Keratinocyte (primary cell): Measurements from ENCODE around the gene SPOCK1. TPM values are rescaled to one million over a fixed set of nuclear protein-coding genes. Genes with fewer than 3 reads are reported as not detected.

Experiments
- DNase-seq: peaks from one replicate; pipeline ENCODE4 v3.0.0-alpha.2; 2011; ENCODE audit warnings: low read depth, missing footprints, low spot score
- FAIRE-seq: peaks from 2 replicates; lab custom pipeline; 2011; peaks lifted over from hg19 to GRCh38; lab: Jason Lieb, UNC
- H2AFZ ChIP-seq: 2 replicates; pipeline ENCODE4 v1.6.0; 2012; ENCODE audit warnings: low read length, control low read depth, inconsistent platforms; ENCODE audit not compliant: control insufficient read depth
- H3K27ac ChIP-seq: 2 replicates; pipeline ENCODE4 v1.5.1; 2011; ENCODE audit warnings: low read length; ENCODE audit not compliant: control insufficient read depth, insufficient read depth
- H3K27me3 ChIP-seq: 3 replicates; pipeline ENCODE4 v1.6.0; 2011; ENCODE audit warnings: low read length; ENCODE audit not compliant: control insufficient read depth, insufficient read depth; ENCODE audit errors: extremely low read depth
- H3K36me3 ChIP-seq, 2 experiments: 2 replicates in 1 of 2; 3 replicates in 1 of 2; pipeline ENCODE4 v1.5.1; 2011; ENCODE audit warnings: low read length in 2 of 2, mild to moderate bottlenecking in 1 of 2; ENCODE audit not compliant: control insufficient read depth in 2 of 2, insufficient read depth in 2 of 2; ENCODE audit errors: extremely low read depth in 1 of 2
- H3K4me1 ChIP-seq: 3 replicates; pipeline ENCODE4 v1.5.1; 2011; ENCODE audit warnings: low read length; ENCODE audit not compliant: control insufficient read depth, insufficient read depth; ENCODE audit errors: extremely low read depth
- H3K4me2 ChIP-seq: 3 replicates; pipeline ENCODE4 v1.6.0; 2011; ENCODE audit warnings: low read depth, low read length; ENCODE audit not compliant: control insufficient read depth, insufficient read depth; ENCODE audit errors: extremely low read depth
- H3K4me3 ChIP-seq, 3 experiments: fragments of 200-600 bp in 1 of 3; sonication (generic) in 1 of 3; 2 replicates in 2 of 3; 3 replicates in 1 of 3; pipeline ENCODE4 v1.5.1; 2011 to 2016; ENCODE audit warnings: low read length in 3 of 3, mild to moderate bottlenecking in 3 of 3, control low read depth in 2 of 3, inconsistent platforms in 1 of 3, low read depth in 1 of 3, mixed read lengths in 1 of 3, mixed run types in 1 of 3, moderate library complexity in 1 of 3; ENCODE audit not compliant: control insufficient read depth in 2 of 3, insufficient read depth in 2 of 3; ENCODE audit errors: extremely low read depth in 1 of 3
- H3K79me2 ChIP-seq: 2 replicates; pipeline ENCODE4 v1.6.0; 2012; ENCODE audit warnings: low read length; ENCODE audit not compliant: control insufficient read depth, insufficient read depth
- H3K9ac ChIP-seq: 3 replicates; pipeline ENCODE4 v1.6.0; 2011; ENCODE audit warnings: low read length; ENCODE audit not compliant: control insufficient read depth, insufficient read depth; ENCODE audit errors: extremely low read depth
- H3K9me1 ChIP-seq: 3 replicates; pipeline ENCODE4 v1.6.0; 2011; ENCODE audit warnings: low read length; ENCODE audit not compliant: control insufficient read depth, insufficient read depth; ENCODE audit errors: extremely low read depth
- H3K9me3 ChIP-seq: 2 replicates; pipeline ENCODE4 v1.5.1; 2012; ENCODE audit warnings: low read depth, low read length; ENCODE audit not compliant: control insufficient read depth
- H4K20me1 ChIP-seq: 3 replicates; pipeline ENCODE4 v1.6.0; 2011; ENCODE audit warnings: low read length; ENCODE audit not compliant: control insufficient read depth, insufficient read depth; ENCODE audit errors: extremely low read depth
- EZH2 ChIP-seq: IDR thresholded peaks from one replicate; pipeline ENCODE4 v1.6.1; 2012; ENCODE audit warnings: inconsistent platforms, mild to moderate bottlenecking, low read length, moderate library complexity
- dilution Hi-C: fragments of 300-500 bp; cut with MboI; formaldehyde crosslinking; loops from one replicate; pipeline ENCODE4 v1.7.0; 2020; ENCODE audit warnings: low sequenced_read_pairs; ENCODE audit not compliant: extremely low pct_ligation_motif_present
- polyA plus RNA-seq, 5 experiments: library from polyadenylated mRNA; depleted of rRNA in 3 of 5; stranded (reverse) in 3 of 5; stranded (forward) in 1 of 5; unstranded in 1 of 5; fragments of >200 nt; gene quantifications; 1 replicate in 1 of 5; 2 replicates in 3 of 5; 3 replicates in 1 of 5; pipeline versions ENCODE4 v1.2.1 to v1.2.3, GENCODE V29; 2011 to 2012; ENCODE audit warnings: missing spikeins in 2 of 5, low read depth in 1 of 5, low replicate concordance in 1 of 5
- TF ChIP-seq, protein P1 (sequence below), 3 experiments: IDR thresholded peaks in 1 of 3; conservative IDR thresholded peaks in 1 of 3; optimal IDR thresholded peaks in 1 of 3; 2 replicates in 2 of 3; 3 replicates in 1 of 3; pipeline versions ENCODE3 to v1.5.1; 2011; ENCODE audit warnings: low read length in 3 of 3, mild to moderate bottlenecking in 3 of 3, moderate library complexity in 2 of 3, control low read depth in 1 of 3, inconsistent platforms in 1 of 3; ENCODE audit not compliant: insufficient read depth in 2 of 3; ENCODE audit errors: extremely low read depth in 1 of 3

The SPOCK1 gene
- polyA plus RNA-seq, 1 donor (not counting 4 experiments of a cell fraction or from before 2014, with no cell fraction given), result 5.5 TPM

- Histone ChIP-seq H3K79me2 (no peaks in the 10 kb centered on the region), H3K9me1 (no peaks in the 10 kb centered on the region), H3K9me3 (no peaks in the 10 kb centered on the region), H3K27ac (no peak overlapping the region), H3K4me3 (no peak overlapping the region), H4K20me1 (no peaks in the 10 kb centered on the region), H3K4me2 (no peak overlapping the region), H3K4me1 (no peaks in the 10 kb centered on the region), H3K36me3 (no peaks in the 10 kb centered on the region), H2AFZ (no peak overlapping the region), H3K9ac (no peak overlapping the region), H3K27me3 (no peaks in the 10 kb centered on the region)
- DNase-seq (no peak), FAIRE-seq (no peak)
- dilution Hi-C loops, result no loop called here
- TF ChIP-seq EZH2, result no peak
- TF ChIP-seq, protein P1, sequence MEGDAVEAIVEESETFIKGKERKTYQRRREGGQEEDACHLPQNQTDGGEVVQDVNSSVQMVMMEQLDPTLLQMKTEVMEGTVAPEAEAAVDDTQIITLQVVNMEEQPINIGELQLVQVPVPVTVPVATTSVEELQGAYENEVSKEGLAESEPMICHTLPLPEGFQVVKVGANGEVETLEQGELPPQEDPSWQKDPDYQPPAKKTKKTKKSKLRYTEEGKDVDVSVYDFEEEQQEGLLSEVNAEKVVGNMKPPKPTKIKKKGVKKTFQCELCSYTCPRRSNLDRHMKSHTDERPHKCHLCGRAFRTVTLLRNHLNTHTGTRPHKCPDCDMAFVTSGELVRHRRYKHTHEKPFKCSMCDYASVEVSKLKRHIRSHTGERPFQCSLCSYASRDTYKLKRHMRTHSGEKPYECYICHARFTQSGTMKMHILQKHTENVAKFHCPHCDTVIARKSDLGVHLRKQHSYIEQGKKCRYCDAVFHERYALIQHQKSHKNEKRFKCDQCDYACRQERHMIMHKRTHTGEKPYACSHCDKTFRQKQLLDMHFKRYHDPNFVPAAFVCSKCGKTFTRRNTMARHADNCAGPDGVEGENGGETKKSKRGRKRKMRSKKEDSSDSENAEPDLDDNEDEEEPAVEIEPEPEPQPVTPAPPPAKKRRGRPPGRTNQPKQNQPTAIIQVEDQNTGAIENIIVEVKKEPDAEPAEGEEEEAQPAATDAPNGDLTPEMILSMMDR (optimal IDR thresholded peaks at IDR 0.05 in 1 of 3, IDR thresholded peaks at IDR 0.05 in 1 of 3, conservative IDR thresholded peaks at IDR 0.05 in 1 of 3; ENCODE audit: extremely low read depth in 1 of 3, insufficient read depth in 2 of 3, low read length in 3 of 3), result no peak
These were observed 253.7 kb downstream of the SPOCK1 start for GRCh38 chr5:137245438-137245837.

- FAIRE-seq (no peak), DNase-seq (no peak)
- H2AFZ ChIP-seq, result no peak overlapping the region
- no peaks in the 10 kb centered on the region for H3K9me3 ChIP-seq
- H4K20me1 ChIP-seq, result no peaks in the 10 kb centered on the region
- no peak overlapping the region for H3K27ac ChIP-seq
- TF ChIP-seq EZH2, result no peak
- TF ChIP-seq, protein P1 (optimal IDR thresholded peaks at IDR 0.05 in 1 of 3, IDR thresholded peaks at IDR 0.05 in 1 of 3, conservative IDR thresholded peaks at IDR 0.05 in 1 of 3; ENCODE audit: extremely low read depth in 1 of 3, insufficient read depth in 2 of 3, low read length in 3 of 3), result no peak
- H3K9me1 ChIP-seq, result no peaks in the 10 kb centered on the region
- H3K4me3 ChIP-seq, result no peak overlapping the region
- no peaks in the 10 kb centered on the region for H3K27me3 ChIP-seq
- H3K9ac ChIP-seq, result no peak overlapping the region
- H3K4me1 ChIP-seq, result peaks cover 13% of the 10 kb centered on the region
- H3K4me2 ChIP-seq, result no peak overlapping the region
- no peaks in the 10 kb centered on the region for H3K79me2 ChIP-seq
- dilution Hi-C loops, result no loop called here
- no peaks in the 10 kb centered on the region for H3K36me3 ChIP-seq
These were observed 258.8 kb downstream of the SPOCK1 start for GRCh38 chr5:137240285-137240684.
